Activated CD4-positive, CD25-positive, alpha-beta regulatory T cell treated with anti-CD3 and anti-CD28 coated beads, Interleukin-2, amount 50 U/mL, for 24 hours (primary cell): ENCODE data around the gene LST1.

Source experiments
- ATAC-seq, 2 donors: fragments of 150-1000 bp; cut with Tn5 transposase; one replicate each; pipeline ENCODE4 v1.10.0; 2021; ENCODE audit warnings: mild to moderate bottlenecking in 1 of 2, moderate library complexity in 1 of 2

LST1 gene

GRCh38 chr6:31621320-31621939 is 35.4 kb downstream of the LST1 start:
- no peak for ATAC-seq

- no peak for ATAC-seq
These were observed 35.9 kb downstream of the LST1 start for GRCh38 chr6:31621991-31622390.

- no peak for ATAC-seq
These were observed 36.6 kb downstream of the LST1 start for GRCh38 chr6:31622684-31623091.

GRCh38 chr6:31624070-31624469 is 38.0 kb downstream of the LST1 start:
- no peak for ATAC-seq

GRCh38 chr6:31626952-31627351 is 40.9 kb downstream of the LST1 start:
- ATAC-seq, result no peak

- ATAC-seq, result no peak
These were observed 41.7 kb downstream of the LST1 start for GRCh38 chr6:31627690-31628287.

GRCh38 chr6:31629014-31629413 is 42.9 kb downstream of the LST1 start:
- ATAC-seq, result no peak

GRCh38 chr6:31630177-31630934 is 44.3 kb downstream of the LST1 start:
- no peak for ATAC-seq

- ATAC-seq, result no peak
These were observed 45.1 kb downstream of the LST1 start for GRCh38 chr6:31631209-31631608.

GRCh38 chr6:31631681-31632278 is 45.7 kb downstream of the LST1 start:
- no peak for ATAC-seq

GRCh38 chr6:31632279-31632946 is 46.3 kb downstream of the LST1 start:
- no peak for ATAC-seq

GRCh38 chr6:31633447-31633846 is 47.4 kb downstream of the LST1 start:
- ATAC-seq, result no peak

- ATAC-seq, result no peak
These were observed 48.1 kb downstream of the LST1 start for GRCh38 chr6:31634131-31634530.

- no peak for ATAC-seq
These were observed 49.0 kb downstream of the LST1 start for GRCh38 chr6:31634969-31635575.

- no peak for ATAC-seq
These were observed 50.9 kb downstream of the LST1 start for GRCh38 chr6:31636698-31637596.
